Subcutaneous adipose tissue (tissue), 4 donors: Measurements from ENCODE around the gene HMGCR. TPM values are rescaled to one million over a fixed set of nuclear protein-coding genes. Genes with fewer than 3 reads are reported as not detected.

Experiments
- CTCF ChIP-seq: fragments of 450-650 bp; IDR thresholded peaks from one replicate; pipeline ENCODE4 v1.5.1; 2016; ENCODE audit warnings: low read depth, mild to moderate bottlenecking, control low read depth, antibody characterized with exemption, moderate library complexity
- total RNA-seq, 4 donors: library from RNA; depleted of rRNA; stranded (reverse); fragments of >200 nt; gene quantifications; one replicate each; pipeline ENCODE4 v1.1.0, GENCODE V29; 2016

HMGCR gene
- total RNA-seq, 4 donors from 2014 or later = 7.2 to 25.5 (median 13.1) TPM

GRCh38 chr5:75322066-75322465 is 15.0 kb upstream of the HMGCR start:
- no peak for TF ChIP-seq CTCF

- no peak for TF ChIP-seq CTCF
Measured at GRCh38 chr5:75324791-75325190, 12.2 kb upstream of the HMGCR start.

GRCh38 chr5:75325242-75325641 is 11.8 kb upstream of the HMGCR start:
- TF ChIP-seq CTCF = no peak

- TF ChIP-seq CTCF = no peak
Measured at GRCh38 chr5:75330404-75330803, 6.6 kb upstream of the HMGCR start.

- TF ChIP-seq CTCF = no peak
Measured at GRCh38 chr5:75331095-75332090, 5.6 kb upstream of the HMGCR start.

- no peak for TF ChIP-seq CTCF
Measured at GRCh38 chr5:75335486-75335885, 1.5 kb upstream of the HMGCR start.

- TF ChIP-seq CTCF = no peak
Measured at GRCh38 chr5:75335952-75336614, 937 bp upstream of the HMGCR start.
